ENCODE results near the gene RAB26. TPM values are rescaled to one million over a fixed set of nuclear protein-coding genes. Genes with fewer than 3 reads are reported as not detected.

RAB26 gene
- total RNA-seq, 4 donors from 2014 or later, result not detected

- Histone ChIP-seq H3K4me3 (no peak overlapping the region), H3K36me3 (no peaks in the 10 kb centered on the region), H3K27ac (replicated peaks in 1 of 4) (no peak overlapping the region), H3K27me3 (peaks cover 8 to 56% (median 22%) of the 10 kb centered on the region in 4 donors), H3K9me3 (no peaks in the 10 kb centered on the region), H3K4me1 (peaks cover 9 to 28% (median 21%) of the 10 kb centered on the region in 4 donors)
- no peak for TF ChIP-seq POLR2A (IDR thresholded peaks at IDR 0.05; ENCODE audit: low read depth)
- TF ChIP-seq, protein P1, sequence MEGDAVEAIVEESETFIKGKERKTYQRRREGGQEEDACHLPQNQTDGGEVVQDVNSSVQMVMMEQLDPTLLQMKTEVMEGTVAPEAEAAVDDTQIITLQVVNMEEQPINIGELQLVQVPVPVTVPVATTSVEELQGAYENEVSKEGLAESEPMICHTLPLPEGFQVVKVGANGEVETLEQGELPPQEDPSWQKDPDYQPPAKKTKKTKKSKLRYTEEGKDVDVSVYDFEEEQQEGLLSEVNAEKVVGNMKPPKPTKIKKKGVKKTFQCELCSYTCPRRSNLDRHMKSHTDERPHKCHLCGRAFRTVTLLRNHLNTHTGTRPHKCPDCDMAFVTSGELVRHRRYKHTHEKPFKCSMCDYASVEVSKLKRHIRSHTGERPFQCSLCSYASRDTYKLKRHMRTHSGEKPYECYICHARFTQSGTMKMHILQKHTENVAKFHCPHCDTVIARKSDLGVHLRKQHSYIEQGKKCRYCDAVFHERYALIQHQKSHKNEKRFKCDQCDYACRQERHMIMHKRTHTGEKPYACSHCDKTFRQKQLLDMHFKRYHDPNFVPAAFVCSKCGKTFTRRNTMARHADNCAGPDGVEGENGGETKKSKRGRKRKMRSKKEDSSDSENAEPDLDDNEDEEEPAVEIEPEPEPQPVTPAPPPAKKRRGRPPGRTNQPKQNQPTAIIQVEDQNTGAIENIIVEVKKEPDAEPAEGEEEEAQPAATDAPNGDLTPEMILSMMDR (IDR thresholded peaks at IDR 0.05), result no peak
- no peak for TF ChIP-seq EP300 (IDR thresholded peaks at IDR 0.05)
- no peak for TF ChIP-seq POLR2AphosphoS5 (IDR thresholded peaks at IDR 0.05)
- intact Hi-C loops (cut with DNase I), result no loop called here
- no peak for DNase-seq (ENCODE audit: extremely low spot score)
- 63% methylated on average over 10 of the region's 16 CpGs for WGBS
Measured at GRCh38 chr16:2194166-2194834, 45.9 kb downstream of the RAB26 start.

- Histone ChIP-seq H3K4me1 (peaks cover 9 to 28% (median 21%) of the 10 kb centered on the region in 4 donors), H3K27me3 (peaks cover 8 to 56% (median 22%) of the 10 kb centered on the region in 4 donors), H3K36me3 (no peaks in the 10 kb centered on the region), H3K4me3 (peak overlapping the region in 1 of 4 donors; percentile 53), H3K27ac (replicated peaks in 1 of 4) (no peak overlapping the region), H3K9me3 (no peaks in the 10 kb centered on the region)
- intact Hi-C loops (cut with DNase I), result no loop called here
- DNase-seq (ENCODE audit: extremely low spot score), result no peak
- TF ChIP-seq EP300 (IDR thresholded peaks at IDR 0.05), result no peak
- TF ChIP-seq POLR2A (IDR thresholded peaks at IDR 0.05; ENCODE audit: low read depth), result no peak
- TF ChIP-seq, protein P1 (IDR thresholded peaks at IDR 0.05), result peak in 2 of 3 experiments; percentile 13 to 37
- no peak for TF ChIP-seq POLR2AphosphoS5 (IDR thresholded peaks at IDR 0.05)
- WGBS, result 30% methylated on average over 6 of the region's 10 CpGs
Measured at GRCh38 chr16:2194852-2195321, 46.5 kb downstream of the RAB26 start.

DNA sequence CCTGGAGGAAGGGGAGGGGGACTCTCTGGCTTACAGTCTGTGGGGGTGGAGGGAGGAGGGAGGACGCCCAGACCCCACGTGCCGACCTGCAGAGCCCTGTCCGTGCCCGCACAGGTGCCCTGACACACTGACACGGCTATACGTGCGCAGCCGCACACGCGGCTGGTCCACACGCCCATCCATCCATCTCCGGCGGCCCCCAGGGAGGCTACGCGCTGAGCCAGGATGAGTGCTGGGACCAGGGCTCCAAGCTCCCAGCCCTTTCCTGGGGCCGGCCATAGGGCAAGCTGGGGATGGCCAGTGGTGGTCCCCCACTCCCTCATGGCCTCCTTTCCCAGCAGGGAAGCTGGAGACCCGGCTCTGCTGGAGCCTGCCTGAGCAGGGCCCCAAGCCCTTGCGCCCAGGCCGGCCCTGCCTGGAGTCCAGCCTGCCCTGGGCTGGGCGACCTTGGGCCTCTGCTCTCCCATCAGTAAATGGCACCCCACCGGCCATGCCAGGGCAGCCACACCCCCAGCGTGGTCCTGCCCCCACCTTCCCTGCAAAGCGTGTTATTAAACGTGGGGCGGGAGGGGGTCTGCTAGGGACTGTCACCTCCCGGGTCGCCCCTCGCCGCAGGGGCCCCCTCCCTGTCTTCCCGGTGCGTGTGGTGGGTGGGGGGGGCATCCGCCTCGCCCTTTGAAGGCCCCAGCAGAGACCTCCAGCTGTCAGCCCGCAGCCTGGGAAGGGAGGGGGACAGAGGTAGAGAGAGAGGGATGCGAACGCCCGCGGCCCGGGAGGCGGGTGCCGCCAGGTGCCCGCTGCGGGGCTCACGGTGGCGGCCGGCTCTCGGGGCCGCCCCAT, 47.1 kb downstream of the RAB26 start:
- Histone ChIP-seq H3K9me3 (no peaks in the 10 kb centered on the region), H3K4me1 (peaks cover 9 to 28% (median 21%) of the 10 kb centered on the region in 4 donors), H3K36me3 (no peaks in the 10 kb centered on the region), H3K4me3 (peak overlapping the region; percentile 52 to 64 (median 52)), H3K27me3 (peaks cover 8 to 56% (median 22%) of the 10 kb centered on the region in 4 donors), H3K27ac (replicated peaks in 1 of 4) (no peak overlapping the region)
- TF ChIP-seq POLR2A (IDR thresholded peaks at IDR 0.05; ENCODE audit: low read depth) (no peak), EP300 (IDR thresholded peaks at IDR 0.05) (no peak), POLR2AphosphoS5 (IDR thresholded peaks at IDR 0.05) (no peak)
- TF ChIP-seq, protein P1 (IDR thresholded peaks at IDR 0.05), result no peak
- DNase-seq (ENCODE audit: extremely low spot score), result no peak
- intact Hi-C loops (cut with DNase I), result no loop called here
- 8% methylated on average over 11 of the region's 49 CpGs for WGBS

DNA sequence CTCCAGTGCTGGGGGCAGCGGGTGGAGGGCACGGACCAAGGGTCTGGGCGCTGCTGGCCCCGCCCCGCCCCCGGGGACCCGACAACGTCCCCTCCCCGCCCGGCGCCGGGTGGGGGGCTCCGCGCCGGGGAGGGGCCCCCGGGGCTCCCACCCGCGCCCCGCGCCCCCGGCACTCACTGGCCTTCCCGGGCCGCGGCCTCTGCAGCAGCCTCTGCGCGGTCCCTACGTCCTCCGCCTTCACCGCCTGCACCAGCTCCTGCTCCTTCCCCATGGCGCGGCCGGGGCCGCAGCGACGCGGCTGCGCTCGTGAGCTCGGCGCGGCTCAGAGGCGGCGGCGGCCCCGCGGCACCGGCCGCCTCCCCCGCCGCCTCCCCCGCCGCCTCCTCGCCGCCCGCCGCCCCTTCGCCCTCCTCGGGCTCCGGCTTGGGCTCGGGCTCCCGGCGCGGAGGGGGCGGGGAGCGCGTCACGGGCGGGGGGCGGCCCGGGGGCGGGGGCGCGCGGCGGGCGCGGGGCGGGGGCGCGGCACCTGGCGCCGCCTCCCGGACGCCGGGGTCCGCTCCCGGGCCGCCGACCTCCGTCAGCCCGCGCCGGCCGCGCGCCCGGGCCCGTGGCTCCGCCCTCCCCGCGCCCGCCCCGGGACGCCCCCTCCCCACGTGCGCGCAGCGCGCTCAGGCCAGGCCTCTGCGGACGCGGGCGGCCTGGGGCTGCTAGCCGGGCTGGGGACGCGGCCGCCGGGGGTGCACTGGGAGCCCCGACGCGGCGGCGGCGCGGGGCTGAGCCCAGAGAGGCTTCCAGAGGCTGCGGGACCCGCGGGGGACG, 47.9 kb downstream of the RAB26 start, which contains the start of gene CASKIN1:
Gene CASKIN1, minus strand, starts transcription at position 444 of the 819 bp plus-strand sequence. Its CDS starts 173 bp downstream, at position 271.
- no peak for DNase-seq (ENCODE audit: extremely low spot score)
- TF ChIP-seq POLR2A (IDR thresholded peaks at IDR 0.05; ENCODE audit: low read depth) (no peak), EP300 (IDR thresholded peaks at IDR 0.05) (no peak), POLR2AphosphoS5 (IDR thresholded peaks at IDR 0.05) (no peak)
- TF ChIP-seq, protein P1 (IDR thresholded peaks at IDR 0.05), result no peak
- WGBS, result no CpG with 5 or more reads among the region's 129 CpGs
- Histone ChIP-seq H3K36me3 (no peaks in the 10 kb centered on the region), H3K9me3 (no peaks in the 10 kb centered on the region), H3K4me1 (peaks cover 9 to 28% (median 21%) of the 10 kb centered on the region in 4 donors), H3K4me3 (peak within 1 kb of the TSS; percentile 52 to 64 (median 52)), H3K27ac (replicated peaks in 1 of 4) (no peak within 1 kb of the TSS), H3K27me3 (peaks cover 8 to 56% (median 22%) of the 10 kb centered on the region in 4 donors)
- intact Hi-C loops (cut with DNase I), result no loop called here
